ENCODE measurements around the gene SNTA1.
"Not testable (repeated sequence)": the region's sequence is repeated elsewhere in the genome, so short reads cannot be mapped to it uniquely, and the experiment has no call there.

SNTA1 gene

GRCh38 chr20:33389326-33389725, 54.2 kb downstream of the SNTA1 start:
- H2BK12ac ChIP-seq (ENCODE audit: low read length); H4K91ac ChIP-seq (ENCODE audit: low read depth, low read length, poor library complexity): not testable (repeated sequence)

GRCh38 chr20:33388268-33388667, 55.3 kb downstream of the SNTA1 start:
- Histone ChIP-seq H2BK12ac (ENCODE audit: low read length) (no peak overlapping the region), H4K8ac (ENCODE audit: low read depth, low read length) (no peak overlapping the region), H2BK120ac (ENCODE audit: low read depth, low read length) (no peak overlapping the region), H3K23ac (ENCODE audit: low read depth, low read length, poor library complexity) (no peak overlapping the region), H3K4me2 (ENCODE audit: insufficient read depth, low read length, poor library complexity, severe bottlenecking) (no peak overlapping the region), H2BK15ac (ENCODE audit: low read length) (no peak overlapping the region), H2AK5ac (ENCODE audit: low read depth, low read length) (no peak overlapping the region), H3K14ac (ENCODE audit: low read length) (no peak overlapping the region), H3K27ac (replicated peaks; ENCODE audit: low read length) (no peak overlapping the region), H3K36me3 (replicated peaks in 1 of 2; ENCODE audit: control insufficient read depth in 2 of 2, insufficient read depth in 2 of 2, low read length in 2 of 2) (peaks cover 26 to 76% of the 10 kb centered on the region in 2 donors), H2AFZ (ENCODE audit: low read length) (no peak overlapping the region), H3K9me3 (replicated peaks in 1 of 2; ENCODE audit: control insufficient read depth in 2 of 2, insufficient read depth in 1 of 2, low read depth in 1 of 2, low read length in 2 of 2) (peaks cover 2 to 6% of the 10 kb centered on the region in 2 donors), H4K91ac (ENCODE audit: low read depth, low read length, poor library complexity) (no peak overlapping the region), H3K9ac (ENCODE audit: low read depth, low read length, poor library complexity) (no peak overlapping the region), H3K4me1 (ENCODE audit: control insufficient read depth in 2 of 2, insufficient read depth in 1 of 2, low read depth in 1 of 2, low read length in 2 of 2) (no peaks in the 10 kb centered on the region), H3K4ac (ENCODE audit: low read length) (no peak overlapping the region), H3K27me3 (ENCODE audit: control insufficient read depth in 3 of 3, insufficient read depth in 3 of 3, low read depth in 1 of 3, low read length in 3 of 3) (no peaks in the 10 kb centered on the region), H3K18ac (ENCODE audit: low read length) (no peak overlapping the region), H3K79me1 (ENCODE audit: low read depth, low read length) (no peaks in the 10 kb centered on the region), H2BK5ac (ENCODE audit: low read length) (no peak overlapping the region), H3K4me3 (ENCODE audit: low read length in 2 of 2) (no peak overlapping the region)
- no CpG with 5 or more reads among the region's 3 CpGs for WGBS, 2 donors (ENCODE audit: extremely low coverage in 2 of 2, insufficient read length in 2 of 2, insufficient replicate concordance in 1 of 2)
- no peak for DNase-seq (ENCODE audit: low spot score)

More at GRCh38 chr20:33389326-33389725, 54.2 kb downstream of the SNTA1 start:
- not testable (repeated sequence) for H2BK15ac ChIP-seq (ENCODE audit: low read length); H4K8ac ChIP-seq (ENCODE audit: low read depth, low read length); H2BK5ac ChIP-seq (ENCODE audit: low read length); H2BK120ac ChIP-seq (ENCODE audit: low read depth, low read length); H3K4me1 ChIP-seq (ENCODE audit: control insufficient read depth in 2 of 2, insufficient read depth in 1 of 2, low read depth in 1 of 2, low read length in 2 of 2); DNase-seq (ENCODE audit: low spot score); H3K4me2 ChIP-seq (ENCODE audit: insufficient read depth, low read length, poor library complexity, severe bottlenecking); H2AFZ ChIP-seq (ENCODE audit: low read length); H3K23ac ChIP-seq (ENCODE audit: low read depth, low read length, poor library complexity); H3K27me3 ChIP-seq (ENCODE audit: control insufficient read depth in 3 of 3, insufficient read depth in 3 of 3, low read depth in 1 of 3, low read length in 3 of 3); H3K18ac ChIP-seq (ENCODE audit: low read length); H3K14ac ChIP-seq (ENCODE audit: low read length); H3K27ac ChIP-seq (replicated peaks; ENCODE audit: low read length); H3K79me1 ChIP-seq (ENCODE audit: low read depth, low read length); H3K4ac ChIP-seq (ENCODE audit: low read length); H2AK5ac ChIP-seq (ENCODE audit: low read depth, low read length); H3K9me3 ChIP-seq (replicated peaks in 1 of 2; ENCODE audit: control insufficient read depth in 2 of 2, insufficient read depth in 1 of 2, low read depth in 1 of 2, low read length in 2 of 2); H3K9ac ChIP-seq (ENCODE audit: low read depth, low read length, poor library complexity); H3K4me3 ChIP-seq (ENCODE audit: low read length in 2 of 2)
- peaks cover 27 to 79% of the 10 kb centered on the region in 2 donors for H3K36me3 ChIP-seq (replicated peaks in 1 of 2; ENCODE audit: control insufficient read depth in 2 of 2, insufficient read depth in 2 of 2, low read length in 2 of 2)
- no CpG with 5 or more reads among the region's 36 CpGs for WGBS, 2 donors (ENCODE audit: extremely low coverage in 2 of 2, insufficient read length in 2 of 2, insufficient replicate concordance in 1 of 2)

- H2BK120ac ChIP-seq (ENCODE audit: low read depth, low read length): no peak overlapping the region
- no peak overlapping the region for H2AK5ac ChIP-seq (ENCODE audit: low read depth, low read length)
- H3K4me3 ChIP-seq (ENCODE audit: low read length in 2 of 2): no peak overlapping the region
- no peak overlapping the region for H2BK5ac ChIP-seq (ENCODE audit: low read length)
- H2BK15ac ChIP-seq (ENCODE audit: low read length): no peak overlapping the region
- no peaks in the 10 kb centered on the region for H3K4me1 ChIP-seq (ENCODE audit: control insufficient read depth in 2 of 2, insufficient read depth in 1 of 2, low read depth in 1 of 2, low read length in 2 of 2)
- H2AFZ ChIP-seq (ENCODE audit: low read length): no peak overlapping the region
- no peak overlapping the region for H3K9ac ChIP-seq (ENCODE audit: low read depth, low read length, poor library complexity)
- no CpG with 5 or more reads among the region's 7 CpGs for WGBS, 2 donors (ENCODE audit: extremely low coverage in 2 of 2, insufficient read length in 2 of 2, insufficient replicate concordance in 1 of 2)
- H2BK12ac ChIP-seq (ENCODE audit: low read length): no peak overlapping the region
- H3K23ac ChIP-seq (ENCODE audit: low read depth, low read length, poor library complexity): no peak overlapping the region
- no peak overlapping the region for H4K8ac ChIP-seq (ENCODE audit: low read depth, low read length)
- no peak overlapping the region for H3K18ac ChIP-seq (ENCODE audit: low read length)
- H3K36me3 ChIP-seq (replicated peaks in 1 of 2; ENCODE audit: control insufficient read depth in 2 of 2, insufficient read depth in 2 of 2, low read length in 2 of 2): peaks cover 23 to 70% of the 10 kb centered on the region in 2 donors
- H3K9me3 ChIP-seq (replicated peaks in 1 of 2; ENCODE audit: control insufficient read depth in 2 of 2, insufficient read depth in 1 of 2, low read depth in 1 of 2, low read length in 2 of 2): peaks cover 2 to 6% of the 10 kb centered on the region in 2 donors
- H3K27me3 ChIP-seq (ENCODE audit: control insufficient read depth in 3 of 3, insufficient read depth in 3 of 3, low read depth in 1 of 3, low read length in 3 of 3): no peaks in the 10 kb centered on the region
- H4K91ac ChIP-seq (ENCODE audit: low read depth, low read length, poor library complexity): no peak overlapping the region
- H3K4ac ChIP-seq (ENCODE audit: low read length): no peak overlapping the region
- H3K79me1 ChIP-seq (ENCODE audit: low read depth, low read length): no peaks in the 10 kb centered on the region
- H3K14ac ChIP-seq (ENCODE audit: low read length): no peak overlapping the region
- no peak for DNase-seq (ENCODE audit: low spot score)
- no peak overlapping the region for H3K4me2 ChIP-seq (ENCODE audit: insufficient read depth, low read length, poor library complexity, severe bottlenecking)
- H3K27ac ChIP-seq (replicated peaks; ENCODE audit: low read length): no peak overlapping the region
These were observed 56.4 kb downstream of the SNTA1 start for GRCh38 chr20:33387177-33387576.

- Histone ChIP-seq H3K23ac (ENCODE audit: low read depth, low read length, poor library complexity) (no peak overlapping the region), H2BK12ac (ENCODE audit: low read length) (no peak overlapping the region), H2AK5ac (ENCODE audit: low read depth, low read length) (no peak overlapping the region), H3K79me1 (ENCODE audit: low read depth, low read length) (no peaks in the 10 kb centered on the region), H4K91ac (ENCODE audit: low read depth, low read length, poor library complexity) (no peak overlapping the region), H4K8ac (ENCODE audit: low read depth, low read length) (no peak overlapping the region), H3K9ac (ENCODE audit: low read depth, low read length, poor library complexity) (no peak overlapping the region), H3K14ac (ENCODE audit: low read length) (no peak overlapping the region), H3K18ac (ENCODE audit: low read length) (no peak overlapping the region), H3K27ac (replicated peaks; ENCODE audit: low read length) (no peak overlapping the region), H3K27me3 (ENCODE audit: control insufficient read depth in 3 of 3, insufficient read depth in 3 of 3, low read depth in 1 of 3, low read length in 3 of 3) (no peaks in the 10 kb centered on the region), H2BK15ac (ENCODE audit: low read length) (no peak overlapping the region), H3K4ac (ENCODE audit: low read length) (no peak overlapping the region), H3K9me3 (replicated peaks in 1 of 2; ENCODE audit: control insufficient read depth in 2 of 2, insufficient read depth in 1 of 2, low read depth in 1 of 2, low read length in 2 of 2) (peaks cover 2 to 6% of the 10 kb centered on the region in 2 donors), H3K4me2 (ENCODE audit: insufficient read depth, low read length, poor library complexity, severe bottlenecking) (no peak overlapping the region), H3K36me3 (replicated peaks in 1 of 2; ENCODE audit: control insufficient read depth in 2 of 2, insufficient read depth in 2 of 2, low read length in 2 of 2) (peaks cover 23 to 70% of the 10 kb centered on the region in 2 donors), H3K4me1 (ENCODE audit: control insufficient read depth in 2 of 2, insufficient read depth in 1 of 2, low read depth in 1 of 2, low read length in 2 of 2) (no peaks in the 10 kb centered on the region), H2AFZ (ENCODE audit: low read length) (no peak overlapping the region), H3K4me3 (ENCODE audit: low read length in 2 of 2) (no peak overlapping the region), H2BK120ac (ENCODE audit: low read depth, low read length) (no peak overlapping the region), H2BK5ac (ENCODE audit: low read length) (no peak overlapping the region)
- WGBS, 2 donors (ENCODE audit: extremely low coverage in 2 of 2, insufficient read length in 2 of 2, insufficient replicate concordance in 1 of 2): no CpG with 5 or more reads among the region's 1 CpG
- no peak for DNase-seq (ENCODE audit: low spot score)
These were observed 56.9 kb downstream of the SNTA1 start for GRCh38 chr20:33386673-33387072.
